Left renal pelvis (tissue), 4 donors: Measurements from ENCODE around the gene PSAT1. TPM values are rescaled to one million over a fixed set of nuclear protein-coding genes. Genes with fewer than 3 reads are reported as not detected.

Experiments
- DNase-seq, 4 donors: peaks; one replicate each; pipeline ENCODE4 v3.0.0-alpha.2; 2013; ENCODE audit warnings: low read depth in 4 of 4, low spot score in 3 of 4
- polyA plus RNA-seq, 4 donors: library from polyadenylated mRNA; unstranded; fragments of 120-200 nt; gene quantifications; one replicate each; pipeline ENCODE4 v1.2.1, GENCODE V29; 2013; ENCODE audit not compliant: insufficient read length in 4 of 4

PSAT1 gene
- polyA plus RNA-seq, 4 donors: 25.2 to 67.9 (median 66.5) TPM

DNA sequence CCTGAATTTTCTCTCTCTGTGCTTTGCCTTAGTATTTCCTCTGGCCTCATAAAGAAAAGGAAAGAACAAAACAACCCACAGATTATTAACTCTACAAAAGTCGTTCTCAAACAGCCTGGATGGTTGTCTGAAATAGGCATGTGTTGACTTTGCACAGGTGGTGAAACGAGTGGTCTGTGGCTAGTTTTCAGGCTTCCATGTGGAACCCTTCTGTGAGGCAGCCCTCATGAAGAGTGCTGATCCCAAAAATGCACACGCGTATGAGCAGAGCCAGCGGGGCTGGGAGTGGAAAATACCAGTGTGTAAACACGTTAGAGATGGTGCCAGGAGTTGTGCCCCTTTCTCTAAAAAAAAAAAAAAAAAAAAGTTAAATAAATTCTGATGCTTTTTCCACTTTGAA lies 4.9 kb upstream of the PSAT1 start:
- no peak for DNase-seq

DNA sequence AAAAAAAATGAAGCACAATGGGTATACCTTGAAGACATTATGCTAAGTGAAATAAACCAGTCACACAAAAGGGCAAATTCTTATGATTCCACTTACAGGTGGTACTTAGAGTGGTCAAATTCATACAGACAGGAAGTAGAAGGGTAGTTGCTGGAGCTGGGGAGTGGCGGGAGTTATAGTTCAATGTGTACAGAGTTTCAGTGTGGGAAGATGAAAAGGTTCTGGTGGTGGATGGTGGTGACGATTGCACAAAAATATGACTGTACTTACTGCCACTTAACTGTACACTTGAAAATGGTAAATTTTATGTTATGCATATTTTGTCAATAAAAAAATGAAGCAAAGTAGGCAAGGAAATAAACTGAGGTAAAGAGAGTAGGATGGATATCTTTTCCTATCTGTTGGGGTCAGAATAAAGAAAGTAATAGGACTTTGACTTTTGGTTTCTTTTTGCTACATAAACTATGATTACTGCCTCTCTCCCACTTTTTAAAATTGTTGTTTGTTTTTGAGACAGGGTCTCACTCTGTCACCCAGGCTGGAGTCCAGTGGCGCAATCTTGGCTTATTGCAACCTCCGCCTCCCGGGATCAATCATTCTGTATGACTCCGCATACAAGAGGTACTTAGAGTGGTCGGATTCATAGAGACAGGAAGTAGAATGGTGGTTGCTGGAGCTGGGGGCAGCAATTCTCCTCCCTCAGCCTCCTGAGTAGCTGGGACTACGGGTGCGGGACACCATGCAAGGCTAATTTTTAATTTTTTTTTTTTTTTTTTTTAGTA lies 4.0 kb upstream of the PSAT1 start:
- DNase-seq: no peak

DNA sequence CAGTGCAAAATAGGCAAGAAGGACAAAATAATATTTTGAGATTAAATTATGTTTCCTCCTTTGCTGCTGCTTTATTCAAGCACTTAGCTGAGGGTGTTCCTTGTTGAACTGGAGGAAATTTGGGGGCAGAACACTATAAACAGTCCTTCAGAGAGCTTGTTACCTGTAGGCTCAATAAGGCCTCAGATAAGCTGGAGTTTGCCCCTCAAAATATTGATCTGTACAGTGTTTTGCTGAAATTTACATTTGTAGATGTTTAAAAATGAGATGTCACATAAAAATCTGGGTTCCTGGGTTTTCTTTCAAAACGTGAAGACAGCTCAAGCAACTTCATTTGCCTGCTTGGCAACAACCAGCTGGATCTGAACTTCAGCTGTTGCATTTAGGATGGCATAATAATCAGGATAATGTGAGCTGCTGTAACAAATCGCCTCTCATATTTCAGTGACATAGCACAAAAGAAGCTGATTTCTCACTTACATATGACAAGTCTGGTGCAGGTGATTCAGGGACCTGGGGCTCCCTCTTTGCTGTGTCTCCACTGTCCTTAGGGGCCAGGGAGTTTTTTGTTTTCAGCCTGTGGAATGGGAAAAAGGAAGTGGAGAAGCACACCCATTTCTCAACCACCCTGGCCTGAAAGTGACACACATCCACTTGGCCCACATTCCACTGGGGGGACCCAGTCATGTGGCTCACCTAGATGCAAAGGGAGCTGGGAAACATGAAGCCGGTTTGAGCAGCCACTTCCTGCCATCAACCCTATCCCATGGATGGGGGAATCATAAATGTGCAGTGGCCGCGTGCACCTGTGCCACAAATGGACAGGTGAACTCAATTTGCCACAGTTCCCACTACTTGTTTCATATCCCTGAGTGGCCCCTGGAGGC lies 2.4 kb upstream of the PSAT1 start:
- no peak for DNase-seq

DNA sequence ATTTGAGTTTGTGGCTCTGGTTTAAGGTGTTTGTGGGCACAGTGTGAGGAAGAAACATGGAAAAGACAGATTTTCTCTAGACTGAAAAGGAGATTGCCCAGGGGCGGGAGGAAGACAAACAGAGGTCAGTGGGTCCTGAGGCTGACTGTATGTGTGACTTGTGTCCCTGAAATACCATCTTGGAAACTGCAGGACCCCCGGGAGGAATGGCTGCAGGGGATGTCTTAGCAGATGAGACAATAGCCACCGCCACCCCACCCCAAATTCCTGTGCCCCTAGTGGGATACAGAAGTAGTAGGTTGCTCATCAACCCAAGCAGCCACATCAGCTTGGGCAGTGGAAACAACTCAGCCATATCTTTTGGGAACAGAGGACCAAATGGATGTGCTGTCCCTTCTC lies 1.7 kb upstream of the PSAT1 start:
- DNase-seq: no peak

DNA sequence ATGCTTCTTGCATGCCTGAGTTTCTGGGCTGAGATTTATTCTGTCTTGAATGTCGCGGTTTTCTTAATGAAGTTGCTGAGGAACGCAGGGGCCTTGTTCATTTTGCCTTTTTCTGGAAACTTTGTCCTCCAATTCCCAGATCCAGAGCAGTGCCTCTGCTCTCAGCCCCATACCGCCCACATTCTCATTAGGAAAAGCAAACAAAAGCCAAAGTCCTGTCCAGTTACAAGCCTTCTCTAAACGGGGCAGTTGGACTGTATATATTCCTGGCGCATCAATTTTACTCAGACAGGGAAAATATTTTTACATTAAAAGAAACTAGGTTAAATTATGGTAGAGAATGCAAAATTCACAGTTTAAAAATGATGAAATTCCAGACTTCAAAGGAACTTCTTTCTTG lies 1.2 kb upstream of the PSAT1 start:
- no peak for DNase-seq

DNA sequence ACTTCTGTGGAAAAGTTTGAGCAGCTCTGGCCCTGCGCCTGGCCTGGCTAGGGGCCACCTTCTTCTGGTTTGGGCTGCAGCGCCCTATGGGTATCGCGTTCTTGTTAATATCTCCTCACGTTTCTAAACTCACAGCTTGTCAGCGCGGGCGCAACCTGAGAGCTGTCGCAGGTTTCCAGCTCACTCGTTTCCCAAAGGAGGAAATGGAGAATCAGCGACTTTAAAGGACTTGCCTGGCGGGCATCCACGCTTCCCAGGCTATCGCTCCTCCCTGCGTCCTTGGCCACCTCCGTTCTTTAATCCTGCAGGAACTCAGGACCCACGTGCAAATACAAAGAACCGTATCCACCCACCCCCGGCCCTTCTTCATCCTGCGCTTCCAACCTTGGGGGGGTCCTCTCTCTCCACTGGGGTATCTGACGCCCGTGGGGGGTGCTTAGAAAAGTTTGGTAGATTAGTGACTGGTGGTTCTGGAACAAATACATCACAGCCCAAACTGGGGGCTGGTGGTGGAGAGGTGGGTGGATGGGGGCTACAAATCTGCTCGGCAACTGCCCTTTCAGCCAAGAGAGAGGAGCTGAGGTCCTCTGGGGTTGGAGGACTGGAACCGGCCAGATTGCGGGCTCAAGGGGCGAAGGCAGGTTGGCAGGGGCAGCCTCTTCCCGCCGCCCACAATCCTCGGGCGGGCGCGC lies 578 bp upstream of the PSAT1 start:
- DNase-seq: no peak

DNA sequence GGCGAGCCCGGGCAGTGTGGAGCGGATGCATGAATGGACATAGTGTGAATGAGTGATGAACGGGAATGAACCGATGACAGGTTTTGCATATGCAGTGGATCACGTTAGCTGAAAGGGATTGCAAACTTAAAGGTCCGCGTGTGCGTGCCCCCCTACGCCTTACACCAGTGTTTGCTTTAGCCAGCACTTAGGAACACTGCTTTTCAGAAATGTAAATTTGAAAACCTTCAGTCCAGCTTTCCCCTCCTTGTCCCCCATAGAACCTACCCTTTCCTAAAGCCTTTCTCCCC lies 692 bp downstream of the PSAT1 start:
- no peak for DNase-seq

DNA sequence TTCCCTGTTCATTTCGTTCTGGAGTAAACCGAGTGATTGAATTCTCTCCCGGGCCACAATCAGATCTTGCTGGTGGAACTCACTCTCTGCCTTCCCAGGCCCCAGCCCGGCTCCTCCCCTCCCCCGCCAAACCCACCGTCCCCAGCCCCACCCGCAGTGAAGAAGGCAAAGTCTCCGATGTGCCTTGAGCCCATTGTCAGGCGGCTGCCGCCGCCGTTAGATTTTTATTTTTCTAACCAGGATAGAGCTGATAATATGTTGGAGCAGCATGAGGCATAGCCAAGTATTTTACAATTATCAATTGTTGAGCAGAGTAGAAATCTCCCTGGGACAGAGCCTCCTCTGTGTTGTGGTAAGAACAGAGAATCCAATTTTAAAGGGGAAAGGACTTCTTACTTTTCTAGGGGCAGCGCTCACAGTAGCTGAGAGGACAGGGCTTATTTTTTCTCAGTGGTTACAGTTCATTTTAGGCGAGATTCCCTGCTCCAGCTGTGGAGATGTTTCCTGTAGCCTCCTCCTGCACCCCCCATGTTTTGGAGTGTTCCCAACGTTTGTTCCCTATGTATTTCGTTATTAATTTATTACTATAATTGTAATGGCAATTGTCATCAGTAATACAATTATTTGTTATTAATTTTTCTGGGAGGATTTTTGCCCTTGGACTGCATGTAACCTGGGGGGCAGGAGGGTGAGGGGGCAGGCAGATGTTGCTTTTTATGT lies 1.3 kb downstream of the PSAT1 start:
- no peak for DNase-seq

DNA sequence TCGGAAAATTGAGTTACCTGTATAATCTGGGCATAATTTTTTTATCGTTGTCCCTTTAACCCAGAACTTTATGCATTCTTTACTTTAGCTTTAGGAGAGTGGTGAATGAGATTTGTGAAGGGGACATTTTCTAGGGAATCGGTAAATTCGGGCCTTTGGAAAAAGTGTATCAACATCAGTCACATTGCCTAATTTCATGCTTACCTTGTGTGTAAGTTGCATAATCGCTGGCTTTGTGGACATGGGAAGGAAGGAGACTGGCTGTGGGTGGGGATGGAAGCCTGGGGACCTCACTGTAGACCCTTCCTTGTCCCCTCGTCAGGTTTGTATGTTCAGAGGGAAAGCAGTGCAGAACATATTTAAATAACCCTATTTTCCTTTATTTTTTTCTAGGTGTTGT lies 3.3 kb downstream of the PSAT1 start:
- no peak for DNase-seq

DNA sequence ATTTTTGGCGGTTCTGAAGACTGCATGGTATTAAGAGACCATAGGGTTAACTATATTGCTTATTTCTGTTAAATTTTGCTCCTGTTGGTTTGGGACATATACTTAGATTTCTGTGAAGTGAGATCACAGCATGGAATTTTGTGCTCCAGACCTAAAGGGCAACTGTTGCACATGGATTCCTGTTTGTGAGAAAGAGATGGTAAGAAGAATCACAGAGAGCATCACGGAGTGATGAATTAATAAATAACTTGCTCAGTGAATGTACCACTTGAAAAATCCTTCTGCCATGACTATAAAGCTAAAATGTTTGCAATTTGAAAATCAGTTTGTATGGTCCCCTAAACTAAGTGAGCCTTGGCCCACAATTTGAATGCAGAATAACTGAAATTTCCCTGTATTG lies 4.5 kb downstream of the PSAT1 start:
- DNase-seq: no peak

DNA sequence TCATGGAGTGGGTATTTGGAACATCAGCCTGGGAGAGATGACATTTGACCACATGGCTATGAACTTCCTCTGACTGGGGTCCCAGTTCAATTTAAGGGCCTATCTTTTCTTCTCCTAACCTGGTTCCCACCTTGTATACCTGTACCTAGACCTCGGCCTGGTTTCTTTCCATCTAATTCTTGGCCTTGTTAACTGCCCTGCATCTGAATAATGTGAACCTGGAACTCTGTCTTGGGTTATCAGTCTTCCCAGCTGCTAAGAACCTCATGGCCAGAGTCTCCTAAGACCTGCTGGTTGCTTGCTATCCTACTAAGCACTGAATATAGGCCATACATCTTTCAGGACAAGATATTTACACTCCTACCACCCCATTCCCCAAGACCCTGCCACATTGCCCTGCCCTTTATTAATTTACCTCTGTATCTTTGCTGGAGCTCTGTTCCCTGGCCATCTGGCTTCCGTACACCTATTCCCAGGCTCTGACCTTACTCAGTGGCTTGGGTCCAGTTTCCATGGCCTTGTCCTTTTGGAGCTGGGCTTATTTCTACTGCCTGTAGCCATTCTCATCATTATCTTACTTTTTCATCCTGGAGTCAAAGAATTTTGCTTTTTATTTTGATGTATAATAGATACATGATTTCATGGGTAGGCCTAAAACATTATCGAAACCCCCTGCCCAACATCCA lies 6.6 kb downstream of the PSAT1 start:
- no peak for DNase-seq

DNA sequence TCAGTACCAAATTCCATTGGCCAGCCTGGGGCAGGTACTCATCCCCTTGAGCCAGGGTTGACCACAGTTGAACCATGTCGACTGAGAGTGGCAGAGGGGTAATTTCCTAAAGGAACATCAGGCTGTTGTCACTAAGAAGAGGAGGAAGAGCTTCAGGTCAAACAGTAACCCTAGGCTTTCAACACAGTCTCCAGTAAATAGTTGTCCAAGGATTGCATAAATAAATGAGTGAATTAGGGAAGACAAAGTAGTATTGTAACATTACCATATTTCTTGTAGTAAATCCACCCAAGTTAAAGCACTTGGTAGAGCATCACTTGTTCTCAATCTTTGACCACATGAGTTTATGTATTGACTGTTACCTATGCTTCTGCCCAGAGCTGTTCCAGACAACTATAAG lies 7.4 kb downstream of the PSAT1 start:
- DNase-seq: no peak

DNA sequence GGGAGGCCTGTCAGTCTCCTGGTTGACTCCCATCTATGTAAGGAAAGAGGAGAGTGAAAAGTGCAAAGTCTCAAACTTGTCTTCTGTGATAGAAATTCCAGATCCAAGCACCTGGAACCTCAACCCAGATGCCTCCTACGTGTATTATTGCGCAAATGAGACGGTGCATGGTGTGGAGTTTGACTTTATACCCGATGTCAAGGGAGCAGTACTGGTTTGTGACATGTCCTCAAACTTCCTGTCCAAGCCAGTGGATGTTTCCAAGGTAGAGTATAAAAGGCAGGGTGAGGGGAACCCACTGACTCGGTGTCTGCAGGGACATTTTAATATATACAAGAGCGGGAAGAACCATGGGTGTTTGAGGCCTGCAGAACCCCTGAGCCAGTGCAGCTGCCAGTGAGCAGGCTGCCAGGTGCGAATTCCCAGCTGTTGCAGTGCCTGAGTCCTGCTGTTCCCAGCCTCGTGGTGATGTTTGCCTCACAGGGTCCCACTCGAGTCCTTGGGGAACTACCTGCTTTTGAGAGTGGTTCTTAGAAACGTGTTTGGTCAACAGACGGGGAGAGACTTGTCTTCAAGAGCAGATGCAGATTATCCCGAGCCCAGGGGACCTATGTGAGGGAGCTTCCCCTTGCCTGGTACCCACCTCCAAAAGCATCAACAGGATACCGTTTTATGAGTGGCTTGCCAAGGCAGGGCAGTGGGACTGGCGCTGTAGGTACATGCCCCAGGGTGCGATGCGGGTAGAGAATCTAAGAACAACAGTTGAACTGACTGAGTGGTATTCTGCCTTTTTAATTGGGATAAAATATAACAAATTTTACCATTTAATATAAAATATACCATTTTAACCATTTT lies 9.5 kb downstream of the PSAT1 start:
- no peak for DNase-seq

DNA sequence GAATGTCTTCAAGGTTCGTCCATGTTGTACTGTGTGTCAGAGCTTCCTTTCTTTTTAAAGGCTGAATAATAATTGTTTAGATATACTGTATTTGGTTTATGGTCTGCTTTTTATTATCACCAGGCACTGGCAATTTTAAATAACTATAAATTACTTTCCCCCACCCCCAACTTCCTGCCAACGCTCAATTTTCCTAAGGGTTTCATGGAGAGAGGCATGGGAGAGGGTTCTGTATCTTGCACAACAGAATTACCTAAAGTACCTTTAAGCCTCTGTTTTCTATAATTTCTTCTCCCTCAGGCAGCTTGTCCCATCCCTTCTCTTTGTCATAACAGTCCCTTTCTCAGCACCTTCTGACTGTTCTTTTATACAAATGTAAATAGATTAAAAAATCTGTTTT lies 10.4 kb downstream of the PSAT1 start:
- no peak for DNase-seq

DNA sequence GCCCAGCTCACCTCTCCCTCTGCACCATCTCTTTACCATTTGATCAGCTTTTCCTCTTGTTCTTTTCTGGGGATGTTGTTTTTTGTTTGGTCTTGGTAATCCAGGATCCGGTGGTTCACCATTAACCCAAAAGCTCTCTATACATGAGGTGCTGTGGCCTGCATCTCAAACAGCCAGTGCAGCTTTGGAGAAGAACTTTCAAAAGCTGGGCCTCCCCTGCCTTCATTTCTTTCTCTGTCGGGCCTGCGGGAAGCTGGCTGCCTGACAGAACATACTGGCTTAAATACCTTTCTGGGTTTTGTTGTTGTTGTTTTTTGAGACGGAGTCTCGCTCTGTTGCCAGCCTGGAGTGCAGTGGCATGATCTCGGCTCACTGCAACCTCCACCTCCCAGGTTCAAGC lies 12.1 kb downstream of the PSAT1 start:
- DNase-seq: no peak

DNA sequence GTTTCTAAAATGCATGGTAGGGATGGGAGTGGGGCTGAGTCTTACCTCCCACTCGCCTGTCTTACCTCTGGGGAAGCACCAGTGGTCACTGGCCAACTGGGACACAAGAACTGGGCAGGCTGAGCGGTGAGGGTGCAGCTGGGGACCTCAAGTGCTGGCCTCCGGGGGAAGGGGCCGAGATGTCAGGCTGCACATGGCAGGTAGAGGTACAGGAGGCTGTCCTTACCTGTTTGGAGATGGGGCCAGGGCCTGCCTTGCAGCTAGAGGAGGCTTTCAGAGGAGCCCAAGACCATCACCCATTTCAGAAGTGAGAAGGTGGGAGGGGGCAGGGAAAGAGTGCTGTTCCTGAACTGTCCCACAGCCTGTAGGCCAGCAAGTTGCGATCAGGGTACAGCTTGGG lies 14.2 kb downstream of the PSAT1 start:
- DNase-seq: no peak

DNA sequence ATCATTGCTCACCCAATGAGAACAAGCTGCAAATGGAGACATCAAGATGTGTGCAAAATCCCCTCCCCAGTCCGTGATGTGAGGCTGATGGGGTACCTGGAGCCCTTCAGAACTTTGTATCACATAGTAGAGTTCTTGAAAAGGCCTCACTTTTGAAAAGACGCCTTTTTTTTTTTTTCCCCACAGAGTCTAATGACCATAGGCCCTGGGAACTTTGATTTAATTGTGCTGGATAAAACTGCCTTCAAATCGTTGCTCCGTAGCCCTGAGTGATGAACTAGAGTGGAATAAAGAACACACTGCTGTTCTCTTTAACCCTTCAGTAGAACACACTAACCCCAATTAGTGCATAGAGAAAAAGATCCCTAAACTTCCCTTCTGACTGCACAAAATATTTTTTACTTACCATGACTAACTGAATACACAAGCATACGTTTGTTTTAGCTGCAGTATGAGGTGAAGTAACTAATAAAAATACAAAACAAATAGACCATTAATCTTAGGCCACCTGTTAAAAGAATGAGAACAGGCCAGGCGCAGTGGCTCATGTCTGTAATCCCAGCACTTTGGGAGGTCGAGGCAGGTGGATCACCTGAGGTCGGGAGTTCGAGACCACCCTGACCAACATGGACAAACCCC lies 15.1 kb downstream of the PSAT1 start:
- DNase-seq: no peak

DNA sequence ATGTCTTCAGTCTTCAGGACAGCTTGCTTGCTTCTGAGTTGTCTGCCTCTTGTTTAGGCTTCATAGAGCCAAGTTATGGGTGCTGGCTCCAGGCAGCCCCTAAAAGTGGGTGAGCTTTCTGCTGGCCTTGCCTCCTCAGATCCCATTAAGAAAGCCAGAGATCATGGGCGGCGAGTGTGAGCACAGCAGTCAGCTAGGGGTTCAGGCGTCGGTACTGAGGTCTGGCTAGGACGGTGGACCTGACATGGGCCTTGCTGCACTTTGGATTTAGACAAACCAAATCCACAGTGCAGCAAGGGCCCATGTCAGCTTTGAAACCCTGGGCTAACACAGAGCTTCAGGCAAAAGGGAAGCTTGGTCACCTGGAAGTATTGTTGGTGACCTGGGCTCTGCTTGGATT lies 17.6 kb downstream of the PSAT1 start:
- DNase-seq: no peak
